Epidermal melanocyte (primary cell): ENCODE data around the gene PATJ.
"Not testable (repeated sequence)": the region's sequence is repeated elsewhere in the genome, so short reads cannot be mapped to it uniquely, and the experiment has no call there.

ENCODE experiments used
- DNase-seq: peaks from one replicate; pipeline ENCODE4 v3.0.0; 2011; ENCODE audit warnings: low spot score; ENCODE audit not compliant: insufficient read length

Gene PATJ

GRCh38 chr1:61887931-61888564, 145.8 kb downstream of the PATJ start:
- no peak for DNase-seq

GRCh38 chr1:61888808-61889207, 146.5 kb downstream of the PATJ start:
- no peak for DNase-seq

GRCh38 chr1:61890435-61890834, 148.2 kb downstream of the PATJ start:
- not testable (repeated sequence) for DNase-seq

- DNase-seq = no peak
These were observed 150.7 kb downstream of the PATJ start for GRCh38 chr1:61892977-61893376.

GRCh38 chr1:61894296-61894695, 152.0 kb downstream of the PATJ start:
- not testable (repeated sequence) for DNase-seq

GRCh38 chr1:61895175-61895574, 152.9 kb downstream of the PATJ start:
- no peak for DNase-seq

GRCh38 chr1:61898658-61899057, 156.4 kb downstream of the PATJ start:
- DNase-seq = no peak

- DNase-seq = no peak
These were observed 162.1 kb downstream of the PATJ start for GRCh38 chr1:61904354-61904753.

- DNase-seq = no peak
These were observed 164.8 kb downstream of the PATJ start for GRCh38 chr1:61907102-61907501.

GRCh38 chr1:61910035-61910434, 167.8 kb downstream of the PATJ start:
- DNase-seq = no peak

GRCh38 chr1:61914823-61915482, 172.7 kb downstream of the PATJ start:
- DNase-seq = no peak

GRCh38 chr1:61921435-61921834, 179.2 kb downstream of the PATJ start:
- DNase-seq = no peak

- DNase-seq = no peak
These were observed 180.7 kb downstream of the PATJ start for GRCh38 chr1:61922950-61923480.

- no peak for DNase-seq
These were observed 183.5 kb downstream of the PATJ start for GRCh38 chr1:61925591-61926298.

GRCh38 chr1:61926597-61926996, 184.3 kb downstream of the PATJ start:
- no peak for DNase-seq

GRCh38 chr1:61930116-61930645, 187.9 kb downstream of the PATJ start:
- no peak for DNase-seq

- no peak for DNase-seq
These were observed 189.5 kb downstream of the PATJ start for GRCh38 chr1:61931587-61932279.

GRCh38 chr1:61935516-61935915, 193.2 kb downstream of the PATJ start:
- DNase-seq = no peak

- no peak for DNase-seq
These were observed 194.6 kb downstream of the PATJ start for GRCh38 chr1:61936839-61937238.

GRCh38 chr1:61941794-61942193, 199.5 kb downstream of the PATJ start:
- DNase-seq = no peak

GRCh38 chr1:61942856-61943255, 200.6 kb downstream of the PATJ start:
- no peak for DNase-seq
